Sigmoid colon (tissue), 4 donors: ENCODE data around the gene TTLL11.

Experiments
- CTCF ChIP-seq, 4 experiments: fragments of 450-650 bp in 3 of 4; fragments of 200-600 bp in 1 of 4; IDR thresholded peaks; one replicate each; pipeline ENCODE4 v1.5.1; 2016 to 2019; ENCODE audit warnings: antibody characterized with exemption in 4 of 4, mild to moderate bottlenecking in 3 of 4, moderate library complexity in 2 of 4
- EP300 ChIP-seq, 4 donors: sonication (generic); formaldehyde crosslinking; IDR thresholded peaks; one replicate each; pipeline ENCODE4 v1.6.1; 2017; ENCODE audit warnings: antibody characterized with exemption in 4 of 4
- POLR2A ChIP-seq, 2 donors: fragments of 450-650 bp; IDR thresholded peaks; one replicate each; pipeline ENCODE4 v1.6.1; 2016; ENCODE audit warnings: antibody characterized with exemption in 2 of 2, mild to moderate bottlenecking in 2 of 2, moderate library complexity in 2 of 2

- no peak for TF ChIP-seq CTCF (IDR thresholded peaks at IDR 0.05)
- TF ChIP-seq POLR2A (IDR thresholded peaks at IDR 0.05): no peak
- TF ChIP-seq EP300 (IDR thresholded peaks at IDR 0.05): no peak
Observed at GRCh38 chr9:121945281-121945680, 147.8 kb downstream of the TTLL11 start.
